Measurements from ENCODE around the gene MS4A6A. TPM values are rescaled to one million over a fixed set of nuclear protein-coding genes. Genes with fewer than 3 reads are reported as not detected.

MS4A6A gene
- not detected in 2 replicates for polyA plus RNA-seq (2011; rRNA removed)
- polyA minus RNA-seq (2011; rRNA and poly(A)+ RNA removed) = not detected in 2 replicates

GRCh38 chr11:60182541-60183330, at the start of gene MS4A6A:
TSS of gene MS4A6A (minus strand) at chr11:60183083. CDS start at chr11:60181727, 1,356 bp downstream.
- no peak within 1 kb of the TSS for H3K4me3 ChIP-seq (ENCODE audit: low read depth, low read length)
- H3K36me3 ChIP-seq (ENCODE audit: control insufficient read depth, insufficient read depth, low read length) = no peaks in the 10 kb centered on the region
- ChIA-PET POLR2A (no interaction called here), CTCF (no interaction called here)
- TF ChIP-seq CTCF (IDR thresholded peaks at IDR 0.05; ENCODE audit: insufficient read depth, low read depth, low read length) = no peak
- no peaks in the 10 kb centered on the region for H3K27me3 ChIP-seq (ENCODE audit: control insufficient read depth, insufficient read depth, low read length)
- DNase-seq (ENCODE audit: low read depth) = no peak

GRCh38 chr11:60230681-60231080, 47.8 kb upstream of the MS4A6A start:
- Histone ChIP-seq H3K27me3 (ENCODE audit: control insufficient read depth, insufficient read depth, low read length) (no peaks in the 10 kb centered on the region), H3K36me3 (ENCODE audit: control insufficient read depth, insufficient read depth, low read length) (no peaks in the 10 kb centered on the region), H3K4me3 (ENCODE audit: low read depth, low read length) (no peak overlapping the region)
- POLR2A ChIA-PET = no interaction called here
- CTCF ChIA-PET = interaction anchor here (1.0 kb wide), 1 partner anchor 11 kb away, joined by 3 read pairs; no protein-coding TSS in a partner anchor
- DNase-seq (ENCODE audit: low read depth) = no peak
- TF ChIP-seq CTCF (IDR thresholded peaks at IDR 0.05; ENCODE audit: insufficient read depth, low read depth, low read length) = no peak

GRCh38 chr11:60222141-60222540, 39.3 kb upstream of the MS4A6A start:
- no peak for TF ChIP-seq CTCF (IDR thresholded peaks at IDR 0.05; ENCODE audit: insufficient read depth, low read depth, low read length)
- Histone ChIP-seq H3K4me3 (ENCODE audit: low read depth, low read length) (no peak overlapping the region), H3K27me3 (ENCODE audit: control insufficient read depth, insufficient read depth, low read length) (no peaks in the 10 kb centered on the region), H3K36me3 (ENCODE audit: control insufficient read depth, insufficient read depth, low read length) (no peaks in the 10 kb centered on the region)
- POLR2A ChIA-PET = no interaction called here
- CTCF ChIA-PET = no interaction called here
- DNase-seq (ENCODE audit: low read depth) = no peak

GRCh38 chr11:60221692-60222091, 38.8 kb upstream of the MS4A6A start:
- no peaks in the 10 kb centered on the region for H3K36me3 ChIP-seq (ENCODE audit: control insufficient read depth, insufficient read depth, low read length)
- H3K27me3 ChIP-seq (ENCODE audit: control insufficient read depth, insufficient read depth, low read length) = no peaks in the 10 kb centered on the region
- ChIA-PET POLR2A (no interaction called here), CTCF (no interaction called here)
- no peak for TF ChIP-seq CTCF (IDR thresholded peaks at IDR 0.05; ENCODE audit: insufficient read depth, low read depth, low read length)
- H3K4me3 ChIP-seq (ENCODE audit: low read depth, low read length) = no peak overlapping the region
- DNase-seq (ENCODE audit: low read depth) = no peak

- no peak overlapping the region for H3K4me3 ChIP-seq (ENCODE audit: low read depth, low read length)
- TF ChIP-seq CTCF (IDR thresholded peaks at IDR 0.05; ENCODE audit: insufficient read depth, low read depth, low read length) = no peak
- H3K36me3 ChIP-seq (ENCODE audit: control insufficient read depth, insufficient read depth, low read length) = no peaks in the 10 kb centered on the region
- ChIA-PET CTCF (no interaction called here), POLR2A (no interaction called here)
- no peak for DNase-seq (ENCODE audit: low read depth)
- H3K27me3 ChIP-seq (ENCODE audit: control insufficient read depth, insufficient read depth, low read length) = no peaks in the 10 kb centered on the region
These were observed 38.3 kb upstream of the MS4A6A start for GRCh38 chr11:60221181-60221580.
